ENCODE measurements around the gene FAM174C.
"Not testable (repeated sequence)": the region's sequence is repeated elsewhere in the genome, so short reads cannot be mapped to it uniquely, and the experiment has no call there.

The FAM174C gene

GRCh38 chr19:1288833-1289685 is 13.7 kb downstream of the FAM174C start:
- DNase-seq = no peak

- DNase-seq = no peak
Observed at GRCh38 chr19:1289686-1290025, 14.3 kb downstream of the FAM174C start.

- DNase-seq = no peak
Observed at GRCh38 chr19:1290196-1290702, 14.9 kb downstream of the FAM174C start.

GRCh38 chr19:1290703-1291651 is 15.6 kb downstream of the FAM174C start:
- DNase-seq = no peak

GRCh38 chr19:1291761-1292418 is 16.6 kb downstream of the FAM174C start:
- DNase-seq = peak; percentile 36

GRCh38 chr19:1292419-1293151 is 17.3 kb downstream of the FAM174C start:
- DNase-seq = no peak

GRCh38 chr19:1293782-1294604 is 18.7 kb downstream of the FAM174C start:
- no peak for DNase-seq

- DNase-seq = no peak
Observed at GRCh38 chr19:1294688-1295087, 19.4 kb downstream of the FAM174C start.

- DNase-seq = no peak
Observed at GRCh38 chr19:1295169-1296012, 20.1 kb downstream of the FAM174C start.

- no peak for DNase-seq
Observed at GRCh38 chr19:1296078-1296477, 20.7 kb downstream of the FAM174C start.

- no peak for DNase-seq
Observed at GRCh38 chr19:1296575-1297271, 21.4 kb downstream of the FAM174C start.

- DNase-seq = no peak
Observed at GRCh38 chr19:1298235-1298634, 22.9 kb downstream of the FAM174C start.

- no peak for DNase-seq
Observed at GRCh38 chr19:1299801-1300200, 24.5 kb downstream of the FAM174C start.

GRCh38 chr19:1300744-1301490 is 25.6 kb downstream of the FAM174C start:
- DNase-seq = no peak

- DNase-seq = no peak
Observed at GRCh38 chr19:1302533-1303239, 27.4 kb downstream of the FAM174C start.

GRCh38 chr19:1304197-1304924 is 29.0 kb downstream of the FAM174C start:
- no peak for DNase-seq

GRCh38 chr19:1305354-1305753 is 30.0 kb downstream of the FAM174C start:
- not testable (repeated sequence) for DNase-seq

GRCh38 chr19:1307320-1307719 is 32.0 kb downstream of the FAM174C start:
- no peak for DNase-seq
